Endothelial cell of hepatic sinusoid (primary cell): ENCODE data around the gene ARL16.

Experiments
- in situ Hi-C: cut with HindIII; loops from 2 replicates; pipeline ENCODE4 v1.10.0; 2017; ENCODE audit warnings: low sequenced_read_pairs

Gene ARL16

GRCh38 chr17:81673561-81674258 is 9.9 kb downstream of the ARL16 start:
- in situ Hi-C loops, result no loop called here

DNA sequence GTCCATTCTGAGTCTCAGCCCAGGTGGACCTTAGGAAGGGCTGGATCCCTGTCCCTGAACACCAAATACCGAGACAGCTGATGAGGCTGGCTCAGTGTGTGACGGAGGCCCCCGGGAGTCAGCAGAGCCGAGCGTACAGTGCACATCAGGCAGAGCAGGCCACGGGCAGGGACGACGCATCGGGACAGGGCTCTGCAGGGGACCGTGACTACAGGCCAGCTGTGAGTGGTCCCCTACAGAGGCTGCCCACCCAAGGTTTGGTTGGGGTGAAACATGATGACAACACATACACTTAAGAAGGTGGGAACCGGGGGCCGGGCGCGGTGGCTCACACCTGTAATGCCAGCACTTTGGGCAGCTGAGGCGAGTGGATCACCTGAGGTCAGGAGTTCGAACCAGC is 10.6 kb downstream of the ARL16 start:
- in situ Hi-C loops, result no loop called here

DNA sequence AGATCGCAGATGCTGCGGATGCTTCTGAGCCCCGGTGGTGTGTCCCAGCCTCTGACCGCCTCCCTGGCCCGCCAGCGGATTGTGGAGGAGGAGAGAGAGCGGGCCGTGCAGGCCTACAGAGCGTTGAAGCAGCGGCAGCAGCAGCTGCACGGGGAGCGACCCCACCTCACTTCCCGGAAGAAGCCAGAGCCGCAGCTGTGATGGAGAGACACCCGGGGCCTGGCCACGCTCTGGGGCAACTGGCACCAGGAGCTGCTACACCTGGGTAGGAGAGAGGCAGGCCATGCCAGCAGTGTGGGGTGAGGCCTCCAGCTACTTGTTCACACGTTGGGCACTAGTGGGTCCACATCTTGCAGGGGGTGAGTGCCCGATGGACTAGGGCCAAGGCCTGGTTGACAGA is 11.1 kb downstream of the ARL16 start:
- in situ Hi-C loops, result no loop called here

DNA sequence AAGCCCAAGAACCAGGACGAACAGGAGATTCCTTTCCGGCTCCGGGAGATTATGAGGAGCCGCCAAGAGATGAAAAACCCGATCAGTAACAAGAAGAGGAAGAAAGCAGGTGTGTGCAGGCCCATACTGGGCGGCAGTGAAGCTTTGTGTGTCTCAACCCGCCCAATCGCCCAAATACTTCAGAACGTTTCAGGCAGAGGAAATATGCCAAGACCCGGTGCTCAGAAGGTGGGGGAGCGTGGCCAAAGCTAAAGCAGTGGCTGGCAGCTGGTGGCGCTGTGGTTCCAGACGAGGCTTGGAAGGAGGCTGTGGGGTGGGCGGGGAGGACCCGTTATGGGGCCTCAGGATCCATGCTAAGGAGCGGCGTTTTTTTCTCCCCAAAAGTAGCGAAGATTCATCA is 15.8 kb downstream of the ARL16 start:
- in situ Hi-C loops, result no loop called here

GRCh38 chr17:81666342-81667191 is 17.0 kb downstream of the ARL16 start, which contains the start of the genes CCDC137 and OXLD1:
Gene CCDC137 (plus strand): TSS chr17:81666737. CDS start chr17:81666767, 30 bp downstream.
Gene OXLD1 (minus strand): TSS chr17:81666605. CDS start chr17:81666577, 28 bp downstream.
- in situ Hi-C loops, result no loop called here

DNA sequence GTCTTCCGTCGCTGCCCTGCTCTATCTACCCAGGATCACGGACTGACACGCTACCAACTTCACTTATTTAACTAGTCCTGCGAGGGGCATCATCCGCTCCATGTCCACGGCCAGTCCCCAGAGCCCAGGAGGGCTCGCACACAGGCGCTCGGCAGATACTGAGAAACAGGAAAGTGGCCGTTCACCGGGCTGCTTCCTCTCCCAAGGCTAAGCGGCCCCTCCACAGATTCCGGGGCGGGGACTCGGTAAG is 17.6 kb downstream of the ARL16 start:
- in situ Hi-C loops, result no loop called here

DNA sequence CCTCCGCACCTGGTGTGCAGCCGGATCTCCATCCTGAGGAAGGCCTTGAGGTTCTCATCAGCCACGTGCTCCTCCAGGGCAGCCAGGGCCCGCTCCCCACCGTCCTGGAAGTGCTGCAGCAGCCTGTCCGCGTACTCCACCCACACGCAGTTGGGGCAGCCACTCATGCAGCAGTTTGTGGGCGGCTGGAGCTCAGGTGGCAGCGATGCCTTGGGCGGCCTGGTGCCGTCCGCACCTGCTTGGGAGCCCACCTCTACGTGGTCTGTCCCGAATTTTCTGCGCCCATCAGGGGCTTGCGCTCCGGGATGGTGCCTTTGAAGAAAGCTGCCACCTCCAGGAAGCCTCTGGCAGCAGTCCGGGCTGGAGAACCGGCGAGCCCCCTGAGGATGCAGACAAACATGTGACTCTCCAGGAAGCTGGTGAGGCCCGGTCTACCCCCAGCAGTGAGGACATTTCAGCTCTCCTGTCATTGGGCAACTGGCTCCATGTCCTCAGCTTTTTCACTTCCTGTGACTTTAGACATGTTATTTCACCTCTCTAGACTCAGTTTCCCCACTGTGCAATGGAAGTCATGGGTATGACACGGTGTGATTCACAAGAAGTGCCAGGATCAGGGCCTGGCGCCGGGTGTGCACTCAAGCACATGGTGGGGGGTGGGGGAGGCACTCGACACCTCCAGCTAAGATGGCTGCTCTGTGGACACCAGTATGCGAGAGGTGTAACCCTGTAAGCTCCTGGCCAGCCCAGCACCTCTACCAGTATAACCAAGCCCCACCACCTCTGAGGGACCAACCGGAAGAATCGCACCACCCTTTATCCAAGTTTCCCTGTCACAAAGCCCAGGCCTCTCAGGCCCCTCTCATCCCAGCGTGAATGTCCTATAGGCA is 18.1 kb downstream of the ARL16 start:
- in situ Hi-C loops, result no loop called here

- in situ Hi-C loops, result no loop called here
Measured at GRCh38 chr17:81664051-81664470, 19.5 kb downstream of the ARL16 start.

DNA sequence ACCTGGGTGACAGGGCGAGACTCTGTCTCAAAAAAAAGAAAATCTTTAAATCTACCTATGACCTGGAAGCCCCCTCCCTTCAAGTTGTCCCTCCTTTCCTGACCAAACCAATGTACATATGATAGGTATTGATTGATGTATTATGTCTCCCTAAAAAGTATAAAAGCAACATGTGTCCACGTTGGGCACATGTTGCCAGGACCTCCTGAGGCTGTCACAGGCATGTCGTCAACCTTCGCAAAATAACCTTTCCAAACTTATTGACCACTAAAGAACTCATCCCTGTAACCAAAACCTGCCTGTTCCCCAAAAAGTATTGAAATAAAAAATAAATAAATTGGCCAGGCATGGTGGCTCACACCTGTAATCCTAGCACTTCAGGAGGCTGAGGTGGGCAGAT is 21.6 kb downstream of the ARL16 start:
- in situ Hi-C loops, result no loop called here

DNA sequence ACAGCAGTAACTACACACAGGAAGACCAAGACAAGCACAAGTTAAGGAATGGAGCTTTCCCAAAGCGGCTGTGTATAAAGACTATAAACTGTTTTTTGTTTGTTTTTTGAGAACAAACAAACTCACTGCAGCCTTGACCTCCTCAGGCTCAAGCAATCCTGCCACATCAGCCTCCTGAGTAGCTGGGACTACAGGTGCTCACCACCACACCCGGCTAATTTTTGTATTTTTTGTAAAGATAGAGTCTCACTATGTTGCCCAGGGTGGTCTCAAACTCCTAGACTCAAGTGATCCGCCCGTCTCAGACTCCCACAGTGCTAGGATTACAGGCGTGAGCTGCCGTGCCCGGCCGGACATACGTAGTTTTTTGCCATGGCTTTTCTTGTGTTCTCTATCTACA is 23.2 kb downstream of the ARL16 start:
- in situ Hi-C loops, result no loop called here

GRCh38 chr17:81659038-81659437 is 24.6 kb downstream of the ARL16 start:
- in situ Hi-C loops, result no loop called here

DNA sequence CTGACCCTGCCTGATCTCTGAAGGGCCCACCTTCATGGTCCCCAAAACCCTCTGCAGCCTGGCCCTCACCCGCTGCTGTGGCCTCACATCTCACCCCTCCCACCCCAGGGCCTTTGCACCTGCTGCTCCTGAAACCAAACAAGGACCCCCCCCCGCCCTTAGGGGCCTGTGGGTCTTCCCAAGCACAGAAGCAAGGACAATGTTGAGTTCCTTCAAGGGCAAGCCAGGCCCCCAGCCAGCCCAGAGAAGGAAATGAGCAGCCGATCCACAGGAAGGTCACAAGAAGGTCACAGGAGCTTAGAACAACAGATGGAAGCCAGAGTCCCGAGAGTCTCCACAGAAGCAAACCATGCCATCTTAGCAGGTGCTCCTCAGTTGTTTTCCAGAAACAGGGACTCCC is 26.8 kb downstream of the ARL16 start:
- in situ Hi-C loops, result no loop called here

- in situ Hi-C loops, result no loop called here
Measured at GRCh38 chr17:81656118-81656743, 27.4 kb downstream of the ARL16 start, which contains the start of gene PDE6G. Gene PDE6G (minus strand): TSS chr17:81656542. CDS start chr17:81653305, 3,237 bp downstream.

- in situ Hi-C loops, result no loop called here
Measured at GRCh38 chr17:81655378-81656117, 28.0 kb downstream of the ARL16 start.

GRCh38 chr17:81652906-81653771 is 30.5 kb downstream of the ARL16 start:
- in situ Hi-C loops, result no loop called here

GRCh38 chr17:81651692-81652091 is 31.9 kb downstream of the ARL16 start:
- in situ Hi-C loops, result no loop called here

- in situ Hi-C loops, result no loop called here
Measured at GRCh38 chr17:81650951-81651350, 32.6 kb downstream of the ARL16 start.

DNA sequence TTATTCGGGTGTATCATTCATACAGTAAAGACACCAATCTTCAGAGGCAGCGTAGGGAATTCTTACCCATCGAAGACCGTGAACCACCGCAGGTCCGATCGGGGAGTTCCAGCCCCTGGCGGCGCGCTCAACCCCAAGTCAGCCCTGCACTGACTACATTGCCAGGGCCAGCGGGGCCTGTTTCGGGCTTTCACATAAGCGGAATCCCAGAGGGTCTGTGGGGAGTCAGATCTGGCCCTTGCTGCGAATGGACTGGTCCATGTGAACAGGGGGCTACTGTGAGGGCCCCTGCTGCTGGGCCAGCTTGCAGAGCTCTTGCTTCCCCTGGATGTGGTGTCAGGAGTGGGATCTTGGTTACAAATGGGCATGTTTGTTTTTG is 34.9 kb downstream of the ARL16 start:
- in situ Hi-C loops, result no loop called here

DNA sequence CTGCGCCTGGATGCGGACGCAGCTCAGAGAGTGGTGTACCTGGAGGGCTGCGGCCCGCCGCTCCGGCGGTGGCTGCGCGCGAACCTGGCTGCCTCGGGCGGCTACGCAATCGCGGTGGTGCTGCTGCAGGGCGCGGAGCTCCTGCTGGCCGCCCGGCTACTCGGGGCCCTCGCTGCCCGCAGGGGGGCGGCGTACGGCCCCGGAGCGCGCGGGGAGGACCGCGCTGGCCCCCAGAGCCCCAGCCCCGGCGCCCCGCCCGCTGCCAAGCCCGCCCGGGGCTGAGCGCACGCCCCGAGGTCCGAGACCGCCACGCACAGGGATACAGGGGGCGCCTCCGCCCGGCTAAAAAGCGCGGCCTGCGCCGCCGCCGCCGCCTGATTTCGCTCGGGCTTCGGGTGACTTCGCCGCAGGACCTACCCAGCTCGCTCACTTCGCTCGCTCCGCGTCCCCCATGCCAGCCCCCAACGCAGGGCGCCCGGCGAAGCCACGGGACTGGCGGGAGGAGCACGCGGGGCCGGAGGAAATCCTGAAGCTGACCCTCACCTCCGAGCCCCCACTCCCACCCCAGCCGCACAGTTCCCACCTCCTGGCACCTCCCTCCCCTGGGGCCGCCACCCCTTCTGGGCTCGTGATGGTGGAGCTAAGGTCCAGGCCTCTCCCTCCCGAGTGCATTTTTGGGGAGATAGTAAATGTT is 35.4 kb downstream of the ARL16 start:
- in situ Hi-C loops, result no loop called here
